Non-pigmented ciliary epithelial cell (primary cell): ENCODE measurements around the gene FBXO44.

ENCODE experiments used
- DNase-seq: peaks from one replicate; pipeline ENCODE4 v3.0.0-alpha.2; 2010; ENCODE audit warnings: low read depth

The FBXO44 gene

GRCh38 chr1:11712285-11712684, 57.6 kb downstream of the FBXO44 start:
- DNase-seq, result no peak
